ENCODE data around the gene ARHGEF7.
"Not testable (repeated sequence)": the region's sequence is repeated elsewhere in the genome, so short reads cannot be mapped to it uniquely, and the experiment has no call there.

Gene ARHGEF7, protein sequence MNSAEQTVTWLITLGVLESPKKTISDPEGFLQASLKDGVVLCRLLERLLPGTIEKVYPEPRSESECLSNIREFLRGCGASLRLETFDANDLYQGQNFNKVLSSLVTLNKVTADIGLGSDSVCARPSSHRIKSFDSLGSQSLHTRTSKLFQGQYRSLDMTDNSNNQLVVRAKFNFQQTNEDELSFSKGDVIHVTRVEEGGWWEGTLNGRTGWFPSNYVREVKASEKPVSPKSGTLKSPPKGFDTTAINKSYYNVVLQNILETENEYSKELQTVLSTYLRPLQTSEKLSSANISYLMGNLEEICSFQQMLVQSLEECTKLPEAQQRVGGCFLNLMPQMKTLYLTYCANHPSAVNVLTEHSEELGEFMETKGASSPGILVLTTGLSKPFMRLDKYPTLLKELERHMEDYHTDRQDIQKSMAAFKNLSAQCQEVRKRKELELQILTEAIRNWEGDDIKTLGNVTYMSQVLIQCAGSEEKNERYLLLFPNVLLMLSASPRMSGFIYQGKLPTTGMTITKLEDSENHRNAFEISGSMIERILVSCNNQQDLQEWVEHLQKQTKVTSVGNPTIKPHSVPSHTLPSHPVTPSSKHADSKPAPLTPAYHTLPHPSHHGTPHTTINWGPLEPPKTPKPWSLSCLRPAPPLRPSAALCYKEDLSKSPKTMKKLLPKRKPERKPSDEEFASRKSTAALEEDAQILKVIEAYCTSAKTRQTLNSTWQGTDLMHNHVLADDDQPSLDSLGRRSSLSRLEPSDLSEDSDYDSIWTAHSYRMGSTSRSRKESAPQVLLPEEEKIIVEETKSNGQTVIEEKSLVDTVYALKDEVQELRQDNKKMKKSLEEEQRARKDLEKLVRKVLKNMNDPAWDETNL

GRCh38 chr13:111115061-111115964 lies at the start of gene ARHGEF7:
TSS of gene ARHGEF7 (plus strand) at chr13:111115310. CDS start at chr13:111115527, 217 bp downstream.
- DNase-seq (ENCODE audit: low spot score), result no peak

GRCh38 chr13:111065698-111066097 lies 49.4 kb upstream of the ARHGEF7 start:
- no peak for DNase-seq (ENCODE audit: low spot score)

DNA sequence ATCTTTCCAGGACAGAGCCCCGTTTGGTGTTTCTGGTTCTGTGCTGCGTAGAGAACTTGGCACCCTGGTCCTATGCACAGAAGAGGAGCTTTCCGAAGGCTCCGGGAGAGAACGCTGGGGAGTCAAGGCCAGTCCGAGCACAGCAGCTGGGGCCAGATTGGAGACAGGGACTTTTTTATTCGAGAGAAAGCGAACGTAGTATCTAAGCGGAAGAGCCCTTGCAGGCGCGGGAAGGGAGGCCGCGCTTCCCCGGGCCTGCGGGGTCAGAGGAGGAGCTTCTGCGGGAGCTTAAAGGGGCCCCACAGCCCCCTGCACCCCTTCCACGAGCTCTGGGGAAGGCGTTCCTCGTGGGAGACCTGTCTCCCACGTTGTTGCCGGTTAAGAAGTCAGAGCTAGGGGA lies 48.6 kb upstream of the ARHGEF7 start:
- no peak for DNase-seq (ENCODE audit: low spot score)

- no peak for DNase-seq (ENCODE audit: low spot score)
These were observed 47.1 kb upstream of the ARHGEF7 start for GRCh38 chr13:111068009-111068350.

DNA sequence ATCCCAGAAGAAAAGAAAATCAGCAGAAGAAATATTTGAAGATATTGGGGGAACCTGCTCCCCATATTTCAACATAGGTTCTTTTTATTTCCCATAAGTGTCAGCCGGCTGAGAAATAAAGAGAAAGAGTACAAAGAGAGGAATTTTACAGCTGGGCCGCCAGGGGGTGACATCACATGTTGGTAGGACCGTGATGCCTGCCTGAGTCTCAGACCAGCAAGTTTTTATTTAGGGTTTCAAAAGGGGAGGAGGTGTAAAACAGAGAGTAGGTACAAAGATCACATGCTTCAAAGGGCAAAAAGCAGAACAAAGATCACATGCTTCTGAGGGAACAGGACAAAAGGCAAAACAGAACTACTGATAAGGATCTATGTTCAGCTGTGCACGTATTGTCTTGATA lies 44.0 kb upstream of the ARHGEF7 start:
- not testable (repeated sequence) for DNase-seq (ENCODE audit: low spot score)

DNA sequence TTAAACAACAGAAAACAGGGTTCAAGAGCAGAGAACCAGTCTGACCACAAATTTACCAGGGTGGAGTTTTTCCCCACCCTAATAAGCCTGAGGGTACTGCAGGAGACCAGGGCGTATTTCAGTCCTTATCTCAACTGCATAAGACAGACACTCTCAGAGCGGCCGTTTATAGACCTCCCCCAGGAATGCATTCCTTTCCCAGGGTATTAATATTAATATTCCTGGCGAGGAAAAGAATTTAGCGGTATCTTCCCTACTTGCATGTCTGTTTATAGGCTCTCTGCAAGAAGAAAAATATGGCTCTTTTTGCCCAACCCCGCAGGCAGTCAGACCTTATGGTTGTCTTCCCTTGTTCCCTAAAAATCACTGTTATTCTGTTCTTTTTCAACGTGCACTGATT lies 43.6 kb upstream of the ARHGEF7 start:
- DNase-seq (ENCODE audit: low spot score), result not testable (repeated sequence)

DNA sequence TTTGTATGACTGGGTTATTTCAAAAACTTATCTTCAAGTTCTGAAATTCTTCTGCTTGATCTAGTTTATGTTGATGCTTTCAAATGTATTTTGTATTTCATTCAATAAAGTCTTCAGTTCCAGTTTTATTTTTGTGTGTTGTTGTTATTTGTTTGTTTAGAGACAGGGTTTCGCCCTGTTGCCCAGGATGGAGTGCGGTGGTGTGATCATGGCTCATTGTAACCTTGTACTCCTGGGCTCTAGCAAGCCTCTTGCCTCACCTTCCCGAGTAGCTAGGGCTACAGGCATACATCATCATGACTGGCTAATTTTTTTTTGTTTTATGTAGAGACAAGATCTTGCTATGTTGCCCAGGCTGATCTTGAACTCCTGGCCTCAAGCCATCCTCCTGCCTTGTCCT lies 40.3 kb upstream of the ARHGEF7 start:
- no peak for DNase-seq (ENCODE audit: low spot score)

DNA sequence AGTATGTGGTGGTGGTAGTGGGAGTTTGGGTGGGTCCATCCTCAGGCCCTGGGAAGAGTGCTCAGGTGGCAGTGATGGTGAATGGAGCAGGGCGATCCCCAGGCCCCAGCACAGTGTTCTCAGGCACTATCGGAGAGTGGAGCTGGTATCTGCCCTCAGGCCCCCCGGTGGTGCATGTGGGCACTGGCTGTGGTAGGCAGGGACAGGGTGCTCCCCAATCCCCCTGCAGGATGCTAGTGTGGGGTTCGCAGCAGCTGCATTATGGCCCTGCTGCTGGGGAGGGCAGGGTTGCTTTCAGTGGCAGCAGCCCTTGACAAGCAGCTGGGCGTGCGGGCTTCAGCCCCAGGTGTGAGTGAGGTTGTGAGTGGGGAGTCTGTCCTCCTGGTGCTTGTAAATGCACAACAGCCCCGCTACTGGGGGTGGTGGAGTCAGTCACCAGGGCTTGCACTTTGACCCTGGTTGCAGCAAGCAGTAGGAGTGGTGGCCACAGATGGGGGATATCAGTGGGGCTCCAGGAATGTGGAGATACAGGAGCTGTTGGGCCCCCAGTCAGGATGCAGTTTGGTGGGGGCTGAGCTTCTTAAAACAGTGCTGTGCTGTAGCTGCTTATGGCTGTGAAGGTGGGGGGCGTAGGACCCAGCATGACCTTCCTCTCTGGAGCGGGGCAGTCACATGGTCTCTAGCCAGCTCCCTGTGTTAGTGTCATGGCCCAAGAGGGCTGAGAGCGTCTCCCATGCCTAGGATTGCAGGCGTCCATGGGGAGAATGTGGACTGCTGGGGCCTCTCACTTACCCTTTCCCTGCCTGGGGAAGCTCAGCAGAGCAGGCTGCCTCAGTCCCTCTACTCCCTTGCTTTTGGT lies 38.7 kb upstream of the ARHGEF7 start:
- DNase-seq (ENCODE audit: low spot score), result no peak

DNA sequence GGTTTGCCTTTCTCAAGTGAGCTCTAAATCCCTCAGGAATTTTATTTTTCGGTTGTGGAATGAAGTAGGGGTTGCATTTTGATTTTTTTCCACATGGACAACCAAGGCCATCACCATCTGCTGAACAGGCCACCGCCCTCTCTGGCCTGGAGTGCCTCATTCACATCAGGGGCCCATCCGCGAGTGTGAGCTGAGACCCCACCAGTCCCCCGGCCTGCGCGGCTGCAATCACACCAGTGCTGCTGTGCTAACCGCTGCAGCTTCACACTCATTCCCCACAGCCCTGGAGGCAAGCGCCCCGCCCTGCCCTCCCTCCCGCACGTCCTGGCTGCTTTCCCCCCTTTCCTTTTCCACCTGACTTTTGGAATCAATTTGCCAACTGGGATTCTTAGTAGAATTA lies 35.7 kb upstream of the ARHGEF7 start:
- DNase-seq (ENCODE audit: low spot score), result no peak

- no peak for DNase-seq (ENCODE audit: low spot score)
These were observed 34.5 kb upstream of the ARHGEF7 start for GRCh38 chr13:111080642-111081041.

DNA sequence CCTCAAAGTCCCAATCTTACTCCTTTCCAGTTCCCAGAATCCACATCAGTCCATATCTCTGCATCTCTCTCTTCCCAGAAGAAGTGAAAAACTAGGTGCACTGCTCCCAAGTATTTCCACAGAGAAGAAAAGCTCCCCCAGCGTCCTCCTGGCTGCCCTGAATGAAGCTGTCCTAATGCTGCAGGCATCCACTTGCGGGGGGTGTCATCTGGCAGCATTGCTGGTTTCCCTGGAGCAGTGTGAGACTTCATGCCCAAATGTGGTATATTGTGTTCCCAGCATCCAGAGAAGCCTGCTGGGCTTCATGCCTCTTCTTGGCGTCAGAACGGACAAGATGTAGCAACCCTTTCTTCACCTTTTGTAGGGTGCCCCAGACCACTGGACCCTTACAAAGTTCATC lies 32.9 kb upstream of the ARHGEF7 start:
- DNase-seq (ENCODE audit: low spot score), result no peak

GRCh38 chr13:111082769-111083168 lies 32.3 kb upstream of the ARHGEF7 start:
- DNase-seq (ENCODE audit: low spot score), result not testable (repeated sequence)

DNA sequence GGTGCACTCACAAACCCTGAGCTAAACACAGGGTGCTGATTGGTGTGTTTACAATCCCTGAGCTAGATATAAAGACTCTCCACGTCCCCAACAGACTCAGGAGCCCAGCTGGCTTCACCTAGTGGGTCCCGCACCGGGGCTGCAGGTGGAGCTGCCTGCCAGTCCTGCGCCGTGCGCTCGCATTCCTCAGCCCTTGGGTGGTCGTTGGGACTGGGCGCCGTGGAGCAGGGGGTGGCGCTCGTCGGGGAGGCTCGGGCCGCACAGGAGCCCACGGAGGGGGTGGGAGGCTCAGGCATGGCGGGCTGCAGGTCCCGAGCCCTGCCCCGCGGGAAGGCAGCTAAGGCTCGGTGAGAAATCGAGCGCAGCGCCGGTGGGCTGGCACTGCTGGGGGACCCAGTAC lies 31.4 kb upstream of the ARHGEF7 start:
- not testable (repeated sequence) for DNase-seq (ENCODE audit: low spot score)

DNA sequence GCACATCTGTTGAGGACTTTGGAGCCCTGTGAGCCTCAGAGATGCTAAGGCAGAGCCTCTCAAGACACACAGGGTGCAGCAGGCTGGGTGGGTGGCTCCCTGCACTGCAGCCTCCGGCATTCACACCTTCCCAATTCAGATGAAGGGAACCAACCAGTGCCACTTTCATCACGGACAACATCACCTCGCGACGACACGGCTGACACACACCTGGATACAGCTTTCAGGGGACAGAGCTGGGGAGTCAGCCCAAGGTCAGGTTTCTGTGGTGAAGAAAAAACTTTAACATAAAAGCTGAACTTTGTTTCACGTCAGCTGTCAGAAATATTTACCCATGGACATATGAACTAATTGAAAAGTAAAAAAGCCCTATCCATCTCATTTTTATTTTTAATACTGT lies 24.9 kb upstream of the ARHGEF7 start:
- DNase-seq (ENCODE audit: low spot score), result no peak

DNA sequence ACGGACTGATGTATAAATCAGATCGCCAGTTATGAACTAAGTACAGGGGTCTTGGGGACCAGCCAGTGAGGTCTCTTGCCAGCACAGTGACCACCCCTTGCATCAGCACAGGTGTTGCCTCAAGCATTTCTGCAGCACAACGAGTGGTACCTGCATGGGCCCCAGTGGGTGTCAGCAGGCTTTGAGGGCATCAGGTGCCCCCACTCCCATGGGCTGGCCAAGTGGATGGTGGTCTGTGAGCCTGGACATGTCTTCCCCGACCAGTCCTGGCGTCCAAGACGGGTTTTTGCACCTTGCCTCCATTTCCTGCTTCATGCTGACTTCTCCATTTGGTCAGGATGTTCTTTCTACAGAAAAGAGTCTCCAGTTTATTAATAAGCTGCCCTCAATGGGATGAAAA lies 22.4 kb upstream of the ARHGEF7 start:
- no peak for DNase-seq (ENCODE audit: low spot score)

- no peak for DNase-seq (ENCODE audit: low spot score)
These were observed 22.0 kb upstream of the ARHGEF7 start for GRCh38 chr13:111093136-111093535.

DNA sequence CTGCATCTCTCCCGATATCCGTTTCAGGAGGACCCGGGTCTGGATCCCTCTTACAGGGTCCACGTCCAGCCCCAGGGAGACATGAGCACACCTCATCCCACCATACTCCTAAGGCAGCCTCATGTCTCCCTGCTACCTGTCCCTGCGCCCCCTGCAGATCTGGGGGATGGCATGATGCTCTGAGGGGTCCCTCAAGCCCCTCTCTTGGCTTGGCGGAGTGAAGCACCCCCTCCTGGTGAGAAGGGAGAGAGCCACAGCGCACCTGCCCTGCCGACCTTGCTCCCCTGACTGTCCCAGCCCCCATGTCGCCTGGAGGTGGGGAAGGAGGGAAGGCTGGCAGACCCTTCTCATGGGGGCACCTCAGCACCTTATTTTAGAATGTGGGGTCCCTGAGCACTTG lies 21.5 kb upstream of the ARHGEF7 start:
- DNase-seq (ENCODE audit: low spot score), result no peak

DNA sequence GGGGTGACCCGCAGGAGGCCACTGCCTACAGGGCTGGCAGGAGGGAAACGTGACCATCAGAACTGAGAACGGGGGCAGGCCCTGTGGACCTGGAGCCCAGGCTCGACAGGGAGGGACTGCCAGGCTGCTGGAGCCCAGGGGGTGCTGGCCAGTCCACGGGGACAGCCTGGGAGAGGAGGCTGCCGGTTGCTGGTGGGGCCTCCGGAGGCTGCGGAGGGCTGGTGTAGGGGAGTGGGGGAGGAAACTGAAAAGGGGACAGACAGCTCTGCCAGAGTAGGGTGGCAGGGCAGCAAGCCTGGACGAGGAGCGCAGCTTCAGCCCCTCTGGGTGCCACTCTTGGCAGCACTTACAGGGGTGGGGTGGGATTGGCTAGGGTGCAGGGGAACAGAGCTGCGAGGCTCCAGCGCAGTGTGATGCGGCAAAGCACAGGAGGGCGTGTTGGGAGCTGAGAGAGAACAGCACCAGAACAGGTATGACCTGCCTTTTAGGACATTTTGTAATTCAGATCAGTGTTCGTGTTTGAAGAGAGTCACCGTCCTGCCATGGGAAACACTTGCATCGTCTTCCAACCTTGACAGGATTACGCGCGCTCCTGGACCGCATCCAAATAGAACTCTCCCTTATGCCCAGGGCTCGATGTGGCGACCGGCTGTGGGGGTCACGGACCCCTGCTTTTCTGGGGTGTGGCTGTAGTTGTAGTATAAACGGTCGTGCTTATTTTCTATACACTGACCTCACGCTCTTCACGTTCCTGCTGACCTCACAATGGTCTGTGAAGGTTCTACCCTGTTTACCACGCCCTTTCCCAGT lies 19.9 kb upstream of the ARHGEF7 start:
- no peak for DNase-seq (ENCODE audit: low spot score)

DNA sequence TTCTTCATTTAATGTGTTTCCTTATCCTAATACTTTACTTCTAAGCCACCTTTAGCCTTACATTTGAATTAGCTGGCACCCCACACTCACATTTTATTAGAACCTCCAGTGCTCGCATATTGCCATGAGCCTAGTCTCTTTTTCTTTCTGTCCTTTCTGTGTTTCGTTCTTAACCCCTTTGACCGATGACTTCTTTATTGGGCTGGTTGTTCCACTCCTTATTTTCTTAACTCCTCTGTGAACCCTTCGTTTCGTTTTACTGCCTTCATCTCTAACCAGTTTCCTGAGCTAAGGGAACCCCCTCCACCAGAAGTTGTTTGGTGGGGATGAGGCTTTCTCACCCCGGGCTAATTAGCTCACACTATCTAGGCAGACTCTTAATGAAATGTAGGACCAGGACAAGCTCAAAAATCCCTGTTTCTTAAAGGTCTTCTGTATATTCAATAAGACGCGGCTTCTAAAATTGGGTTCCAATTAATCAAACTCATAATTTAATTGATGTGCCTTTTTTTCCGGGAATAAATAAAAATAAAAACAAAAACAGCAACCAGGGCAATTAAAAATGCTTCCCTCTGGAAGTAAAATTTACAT lies 19.1 kb upstream of the ARHGEF7 start:
- DNase-seq (ENCODE audit: low spot score), result no peak

GRCh38 chr13:111099290-111099689 lies 15.8 kb upstream of the ARHGEF7 start:
- DNase-seq (ENCODE audit: low spot score), result no peak

All from hematopoietic multipotent progenitor cell treated with erythropoietin and hydrocortisone succinate and interleukin-3 and kit ligand, for 17 days (in vitro differentiated cells).